Esophagus muscularis mucosa (tissue), 4 donors: ENCODE results near the gene ABR. TPM values are rescaled to one million over a fixed set of nuclear protein-coding genes. Genes with fewer than 3 reads are reported as not detected.
"Not testable (repeated sequence)": the region's sequence is repeated elsewhere in the genome, so short reads cannot be mapped to it uniquely, and the experiment has no call there.

Source experiments
- DNase-seq: peaks from one replicate; pipeline ENCODE4 v3.0.0-alpha.2; 2017; ENCODE audit errors: extremely low spot score
- H3K27ac ChIP-seq, 4 donors: fragments of 200-600 bp; sonication (generic); replicated peaks in 1 of 4; 1 replicate in 3 of 4; 2 replicates in 1 of 4; pipeline ENCODE4 v1.5.1; 2016 to 2019; ENCODE audit warnings: mild to moderate bottlenecking in 1 of 4
- H3K27me3 ChIP-seq, 4 donors: fragments of 200-600 bp; sonication (generic); one replicate each; pipeline versions ENCODE4 v1.5.1 to v1.6.0; 2016 to 2019
- H3K36me3 ChIP-seq, 4 donors: fragments of 200-600 bp; sonication (generic); one replicate each; pipeline ENCODE4 v1.5.1; 2016 to 2019
- H3K4me1 ChIP-seq, 4 donors: fragments of 200-600 bp; sonication (generic); one replicate each; pipeline ENCODE4 v1.5.1; 2016 to 2019
- H3K4me3 ChIP-seq, 4 donors: fragments of 200-600 bp; sonication (generic); 1 replicate in 2 of 4; 2 replicates in 2 of 4; pipeline ENCODE4 v1.5.1; 2016 to 2019; ENCODE audit warnings: mild to moderate bottlenecking in 4 of 4, moderate library complexity in 1 of 4
- H3K9me3 ChIP-seq, 4 donors: fragments of 200-600 bp; sonication (generic); 1 replicate in 3 of 4; 2 replicates in 1 of 4; pipeline ENCODE4 v1.5.1; 2016 to 2019
- EP300 ChIP-seq: sonication (generic); formaldehyde crosslinking; IDR thresholded peaks from one replicate; pipeline ENCODE4 v1.6.1; 2017; ENCODE audit warnings: antibody characterized with exemption
- POLR2A ChIP-seq: fragments of 450-650 bp; IDR thresholded peaks from one replicate; pipeline ENCODE4 v1.6.1; 2017; ENCODE audit warnings: antibody characterized with exemption, moderate library complexity, mild to moderate bottlenecking, low read depth
- POLR2AphosphoS5 ChIP-seq, 2 donors: sonication (generic); formaldehyde crosslinking; IDR thresholded peaks; one replicate each; pipeline ENCODE4 v1.6.1; 2017; ENCODE audit warnings: antibody characterized with exemption in 2 of 2
- WGBS: methylation state at CpG from one replicate; pipeline ENCODE4 v1.1.5; 2018; 5-methylcytosine and 5-hydroxymethylcytosine counted together
- intact Hi-C: fragments of 100-400 bp; cut with DNase I; formaldehyde crosslinking; loops from one replicate; pipeline ENCODE4 v1.15.1; 2023
- total RNA-seq, 4 donors: library from RNA; depleted of rRNA; stranded (reverse); fragments of >200 nt; gene quantifications; one replicate each; pipeline versions ENCODE4 v1.1.0 to v1.2.1, GENCODE V29; 2016
- TF ChIP-seq, protein P1 (sequence below), 3 experiments: fragments of 200-600 bp in 2 of 3; fragments of 450-650 bp in 1 of 3; sonication (generic) in 2 of 3; IDR thresholded peaks; one replicate each; pipeline ENCODE4 v1.5.1; 2017 to 2019; ENCODE audit warnings: antibody characterized with exemption in 3 of 3, mild to moderate bottlenecking in 2 of 3, moderate library complexity in 1 of 3

ABR gene
- total RNA-seq, 4 donors from 2014 or later, result 98.4 to 142 (median 114) TPM

DNA sequence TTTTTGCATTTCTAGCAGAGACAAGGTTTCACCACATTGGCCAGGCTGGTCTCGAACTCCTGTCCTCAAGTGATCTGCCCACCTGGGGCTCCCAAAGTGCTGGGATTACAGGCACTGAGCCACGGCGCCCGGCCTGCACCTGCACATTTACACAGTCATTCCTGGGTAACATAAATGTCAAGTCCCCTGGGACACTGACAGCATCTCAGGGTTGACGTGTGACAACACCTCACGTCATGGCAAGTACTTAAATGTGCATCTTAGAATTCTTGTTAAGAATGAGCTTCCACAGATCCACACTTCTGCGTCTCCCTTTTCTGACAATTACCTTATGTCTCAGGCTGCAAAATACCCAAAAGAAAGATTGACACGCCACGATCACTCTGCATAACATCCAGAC is 80.5 kb downstream of the ABR start:
- Histone ChIP-seq H3K4me1 (peaks cover 19 to 45% (median 23%) of the 10 kb centered on the region in 4 donors), H3K9me3 (no peaks in the 10 kb centered on the region), H3K27ac (no peak overlapping the region), H3K36me3 (peaks cover 4 to 62% (median 46%) of the 10 kb centered on the region in 4 donors), H3K4me3 (no peak overlapping the region), H3K27me3 (no peaks in the 10 kb centered on the region)
- intact Hi-C loops, result no loop called here
- TF ChIP-seq POLR2AphosphoS5 (IDR thresholded peaks at IDR 0.05) (no peak), EP300 (no peak)
- TF ChIP-seq, protein P1, sequence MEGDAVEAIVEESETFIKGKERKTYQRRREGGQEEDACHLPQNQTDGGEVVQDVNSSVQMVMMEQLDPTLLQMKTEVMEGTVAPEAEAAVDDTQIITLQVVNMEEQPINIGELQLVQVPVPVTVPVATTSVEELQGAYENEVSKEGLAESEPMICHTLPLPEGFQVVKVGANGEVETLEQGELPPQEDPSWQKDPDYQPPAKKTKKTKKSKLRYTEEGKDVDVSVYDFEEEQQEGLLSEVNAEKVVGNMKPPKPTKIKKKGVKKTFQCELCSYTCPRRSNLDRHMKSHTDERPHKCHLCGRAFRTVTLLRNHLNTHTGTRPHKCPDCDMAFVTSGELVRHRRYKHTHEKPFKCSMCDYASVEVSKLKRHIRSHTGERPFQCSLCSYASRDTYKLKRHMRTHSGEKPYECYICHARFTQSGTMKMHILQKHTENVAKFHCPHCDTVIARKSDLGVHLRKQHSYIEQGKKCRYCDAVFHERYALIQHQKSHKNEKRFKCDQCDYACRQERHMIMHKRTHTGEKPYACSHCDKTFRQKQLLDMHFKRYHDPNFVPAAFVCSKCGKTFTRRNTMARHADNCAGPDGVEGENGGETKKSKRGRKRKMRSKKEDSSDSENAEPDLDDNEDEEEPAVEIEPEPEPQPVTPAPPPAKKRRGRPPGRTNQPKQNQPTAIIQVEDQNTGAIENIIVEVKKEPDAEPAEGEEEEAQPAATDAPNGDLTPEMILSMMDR (IDR thresholded peaks at IDR 0.05), result no peak
- DNase-seq, result no peak
- WGBS, result 95% methylated on average over 9 of the region's 9 CpGs

DNA sequence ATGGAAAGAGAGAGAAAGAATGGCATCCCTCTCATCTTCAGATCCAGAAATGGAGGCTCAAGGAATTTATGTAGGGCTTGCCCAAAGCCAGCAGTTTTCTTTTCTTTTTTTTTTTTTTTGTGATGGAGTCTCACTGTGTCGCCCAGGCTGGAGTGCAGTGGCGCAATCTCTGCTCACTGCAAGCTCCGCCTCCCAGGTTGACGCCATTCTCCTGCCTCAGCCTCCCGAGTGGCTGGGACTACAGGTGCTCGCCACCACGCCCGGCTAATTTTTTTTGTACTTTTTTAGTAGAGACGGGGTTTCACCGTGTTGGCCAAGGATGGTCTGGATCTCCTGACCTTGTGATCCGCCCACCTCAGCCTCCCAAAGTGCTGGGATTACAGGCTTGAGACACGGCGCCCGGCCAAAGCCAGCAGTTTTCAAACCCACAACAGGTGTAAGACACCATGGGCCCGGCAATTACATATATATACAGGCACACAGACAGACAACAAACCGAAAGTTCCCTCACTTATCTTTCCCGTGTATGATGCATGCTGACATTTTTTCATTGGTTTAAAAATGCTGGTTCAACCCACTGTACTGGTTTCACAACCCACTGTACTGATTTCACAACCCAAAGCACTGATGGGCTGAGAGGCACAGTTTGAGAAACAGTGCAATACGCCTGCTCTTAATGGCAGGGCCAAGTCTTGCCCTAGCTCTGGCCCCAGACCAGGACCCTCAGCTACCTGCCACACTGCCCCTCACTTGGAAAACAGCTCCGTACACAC is 81.6 kb downstream of the ABR start:
- peaks cover 9 to 34% (median 14%) of the 10 kb centered on the region in 4 donors for H3K4me1 ChIP-seq
- DNase-seq, intact Hi-C loops, H3K27me3 ChIP-seq, H3K27ac ChIP-seq, H3K9me3 ChIP-seq: not testable (repeated sequence)
- H3K4me3 ChIP-seq, result peak overlapping the region in 1 of 4 donors; percentile 1
- H3K36me3 ChIP-seq, result peaks cover 4 to 72% (median 56%) of the 10 kb centered on the region in 4 donors
- 90% methylated on average over 19 of the region's 19 CpGs for WGBS

DNA sequence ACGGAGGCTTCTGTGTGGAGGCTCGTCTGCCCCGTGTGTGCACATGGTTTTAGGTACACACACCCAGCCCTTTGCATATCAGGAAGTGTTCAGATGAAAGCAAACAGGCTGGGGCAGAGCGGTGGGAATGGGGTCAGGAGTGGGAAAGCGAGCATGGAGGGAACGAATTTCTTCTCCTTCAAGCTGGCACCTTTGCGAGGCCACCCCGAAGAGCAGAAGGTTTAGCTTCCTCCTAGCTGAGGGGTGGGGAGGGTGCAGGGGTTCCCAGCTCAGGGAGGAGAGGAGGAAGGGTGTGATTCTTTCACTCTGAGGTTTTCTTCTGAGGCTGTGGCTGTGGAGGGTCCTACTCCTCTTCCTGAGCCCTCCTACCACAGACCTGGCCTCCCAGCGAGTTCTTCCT is 83.6 kb downstream of the ABR start:
- intact Hi-C loops, result no loop called here
- H3K27me3 ChIP-seq, result no peaks in the 10 kb centered on the region
- DNase-seq, result no peak
- peak overlapping the region in 1 of 4 donors; percentile 40 for H3K27ac ChIP-seq
- peaks cover 11 to 86% (median 72%) of the 10 kb centered on the region in 4 donors for H3K36me3 ChIP-seq
- no peak overlapping the region for H3K4me3 ChIP-seq
- no peak for TF ChIP-seq POLR2A
- TF ChIP-seq POLR2AphosphoS5 (IDR thresholded peaks at IDR 0.05), result no peak
- TF ChIP-seq EP300, result no peak
- TF ChIP-seq, protein P1 (IDR thresholded peaks at IDR 0.05), result no peak
- 73% methylated on average over 9 of the region's 9 CpGs for WGBS
- peaks cover 8 to 29% (median 14%) of the 10 kb centered on the region in 4 donors for H3K4me1 ChIP-seq
- H3K9me3 ChIP-seq, result no peaks in the 10 kb centered on the region

DNA sequence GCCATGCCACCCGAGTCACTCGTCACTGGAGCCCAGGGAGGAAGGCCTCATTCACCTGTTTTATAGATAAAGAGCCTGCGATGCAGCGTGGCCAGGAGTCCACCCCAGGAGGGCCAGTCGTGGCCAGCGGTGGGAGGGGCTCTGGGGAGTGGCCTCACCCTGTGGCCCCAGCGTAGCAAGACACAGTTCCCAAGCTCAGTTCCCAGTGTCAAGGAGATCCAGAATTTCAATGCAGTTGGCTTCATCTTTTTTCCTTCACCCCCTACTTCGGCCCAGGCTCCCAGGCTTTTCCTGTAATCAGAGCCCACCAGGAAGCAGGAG is 84.0 kb downstream of the ABR start:
- peaks cover 12 to 90% (median 76%) of the 10 kb centered on the region in 4 donors for H3K36me3 ChIP-seq
- no peak overlapping the region for H3K4me3 ChIP-seq
- H3K27me3 ChIP-seq, result no peaks in the 10 kb centered on the region
- H3K4me1 ChIP-seq, result peaks cover 8 to 26% (median 16%) of the 10 kb centered on the region in 4 donors
- intact Hi-C loops, result no loop called here
- TF ChIP-seq POLR2AphosphoS5 (IDR thresholded peaks at IDR 0.05) (no peak), POLR2A (no peak), EP300 (no peak)
- TF ChIP-seq, protein P1 (IDR thresholded peaks at IDR 0.05), result no peak
- 70% methylated on average over 8 of the region's 8 CpGs for WGBS
- H3K27ac ChIP-seq, result peak overlapping the region in 1 of 4 donors; percentile 36
- DNase-seq, result no peak
- no peaks in the 10 kb centered on the region for H3K9me3 ChIP-seq

DNA sequence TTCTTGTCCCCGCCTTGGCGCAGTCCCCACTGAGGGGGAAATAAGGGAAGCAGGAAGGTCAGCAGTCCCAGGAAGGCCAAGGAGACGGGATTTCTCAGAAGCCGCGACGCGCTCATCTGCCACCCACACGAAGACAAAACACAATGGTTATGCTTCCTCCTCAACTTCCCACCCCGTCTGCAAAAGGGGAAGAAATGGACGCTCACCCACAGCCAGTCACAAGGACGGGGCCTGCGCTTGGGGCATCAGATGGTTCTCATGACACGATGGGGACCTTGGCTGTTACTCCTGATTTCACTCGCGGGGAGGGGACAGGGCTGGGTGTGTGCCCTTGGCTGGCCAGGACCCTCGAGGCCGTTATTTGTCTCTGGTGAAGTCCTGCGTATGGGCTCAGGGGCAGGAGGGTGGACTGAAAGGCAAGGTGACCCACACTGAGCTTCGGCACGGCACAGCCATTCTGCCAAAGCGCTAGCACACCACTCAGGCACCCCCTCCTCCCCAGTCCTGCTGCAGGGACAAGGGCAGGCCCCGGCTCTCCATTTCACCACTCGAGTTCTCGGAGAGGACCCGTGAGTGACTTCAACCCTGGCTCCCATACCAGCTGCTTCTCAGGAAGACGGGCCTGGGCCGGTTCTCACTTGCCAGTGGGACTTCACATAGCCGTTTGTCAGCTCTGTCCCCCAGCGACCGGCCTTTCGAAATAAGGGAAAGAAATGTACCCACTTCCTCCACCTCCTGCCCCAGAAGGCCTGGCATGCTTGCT is 84.5 kb downstream of the ABR start:
- intact Hi-C loops, result no loop called here
- DNase-seq, result no peak
- Histone ChIP-seq H3K36me3 (peaks cover 15 to 91% (median 78%) of the 10 kb centered on the region in 4 donors), H3K27me3 (no peaks in the 10 kb centered on the region), H3K4me1 (peaks cover 13 to 25% (median 21%) of the 10 kb centered on the region in 4 donors), H3K27ac (peak overlapping the region in 2 of 4 donors; percentile 4 to 36), H3K9me3 (no peaks in the 10 kb centered on the region), H3K4me3 (no peak overlapping the region)
- WGBS, result 88% methylated on average over 19 of the region's 31 CpGs
- TF ChIP-seq POLR2AphosphoS5 (IDR thresholded peaks at IDR 0.05), result no peak
